Activated CD8-positive, alpha-beta memory T cell treated with anti-CD3 and anti-CD28 coated beads, Interleukin-2, amount 50 U/mL, for 24 hours (primary cell): ENCODE results near the gene ALDH2.
"Not testable (repeated sequence)": the region's sequence is repeated elsewhere in the genome, so short reads cannot be mapped to it uniquely, and the experiment has no call there.

Source experiments
- DNase-seq: peaks from one replicate; pipeline ENCODE4 v3.0.0-alpha.2; 2020; ENCODE audit errors: extremely low read depth

ALDH2 gene

DNA sequence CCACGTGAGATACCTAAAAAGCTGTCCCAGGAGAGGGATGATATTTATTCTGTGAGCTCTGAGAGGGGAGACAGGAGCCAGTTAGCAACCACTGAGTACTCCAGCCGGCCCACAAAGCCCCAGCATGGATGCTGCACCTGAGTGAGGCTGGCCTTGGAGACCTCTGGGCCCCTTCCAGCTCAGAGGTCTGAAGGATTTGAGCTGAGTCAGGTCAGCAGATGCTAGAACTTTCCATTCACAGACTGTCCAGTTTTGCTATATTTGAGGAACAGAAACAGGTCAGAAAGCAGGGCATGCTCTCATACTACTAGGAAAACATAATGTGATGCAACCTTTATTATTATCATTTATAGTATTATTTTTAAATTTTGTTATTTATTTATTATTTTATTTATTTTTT is 60.3 kb downstream of the ALDH2 start:
- DNase-seq, result no peak

DNA sequence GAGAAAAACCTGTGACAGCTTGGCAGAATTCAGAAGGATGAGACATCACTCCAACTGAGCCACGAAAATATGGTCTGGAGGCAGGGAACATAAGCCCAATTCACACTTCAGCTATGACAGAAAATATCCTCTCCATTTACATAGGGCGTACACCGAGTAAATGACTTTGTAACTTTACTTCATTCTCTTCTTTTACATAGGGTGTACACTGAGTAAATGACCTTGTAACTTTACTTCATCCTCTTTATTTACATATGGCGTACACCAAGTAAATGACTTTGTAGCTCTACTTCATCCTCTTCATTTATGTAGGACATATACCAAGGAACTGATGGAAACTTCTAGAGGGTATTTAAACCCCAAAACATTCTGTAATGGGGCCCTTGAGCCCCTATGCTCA is 61.2 kb downstream of the ALDH2 start:
- DNase-seq, result no peak

DNA sequence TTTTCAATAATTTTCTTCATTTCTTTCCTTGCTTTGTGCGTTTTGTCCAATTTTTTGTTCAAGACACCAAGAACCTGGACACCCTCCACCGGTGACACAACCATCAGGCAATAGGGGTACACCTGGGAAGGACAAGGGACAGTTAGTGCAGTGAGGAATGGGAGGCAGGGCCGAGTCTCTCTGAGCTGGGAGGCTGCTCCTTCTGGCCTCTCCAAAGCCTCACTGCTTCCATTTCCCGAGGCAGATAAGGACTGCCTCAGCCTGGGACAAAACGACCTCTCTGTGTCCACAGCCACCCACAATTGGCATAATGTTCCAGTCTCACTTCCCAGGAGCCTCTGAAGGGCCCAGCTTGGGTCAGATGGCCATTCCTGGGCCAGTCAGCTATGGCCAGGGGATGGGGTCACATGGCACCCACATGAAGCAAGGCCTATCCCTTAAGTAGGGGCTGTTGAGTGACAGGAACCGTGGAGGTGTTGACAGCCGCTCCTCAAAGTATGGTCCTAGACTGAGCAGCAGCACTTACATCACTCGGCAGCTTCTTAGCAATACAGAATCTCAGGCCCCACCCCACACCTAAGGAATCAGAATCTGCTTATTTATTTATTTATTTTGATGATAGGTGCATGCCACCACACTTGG is 61.7 kb downstream of the ALDH2 start:
- DNase-seq, result no peak

DNA sequence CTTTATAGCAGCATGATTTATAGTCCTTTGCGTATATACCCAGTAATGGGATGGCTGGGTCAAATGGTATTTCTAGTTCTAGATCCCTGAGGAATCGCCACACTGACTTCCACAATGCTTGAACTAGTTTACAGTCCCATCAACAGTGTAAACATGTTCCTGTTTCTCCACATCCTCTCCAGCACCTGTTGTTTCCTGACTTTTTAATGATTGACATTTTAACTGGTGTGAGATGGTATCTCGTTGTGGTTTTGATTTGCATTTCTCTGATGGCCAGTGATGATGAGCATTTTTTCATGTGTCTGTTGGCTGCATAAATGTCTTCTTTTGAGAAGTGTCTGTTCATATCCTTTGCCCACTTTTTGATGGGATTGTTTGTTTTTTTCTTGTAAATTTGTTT is 62.9 kb downstream of the ALDH2 start:
- DNase-seq, result not testable (repeated sequence)

DNA sequence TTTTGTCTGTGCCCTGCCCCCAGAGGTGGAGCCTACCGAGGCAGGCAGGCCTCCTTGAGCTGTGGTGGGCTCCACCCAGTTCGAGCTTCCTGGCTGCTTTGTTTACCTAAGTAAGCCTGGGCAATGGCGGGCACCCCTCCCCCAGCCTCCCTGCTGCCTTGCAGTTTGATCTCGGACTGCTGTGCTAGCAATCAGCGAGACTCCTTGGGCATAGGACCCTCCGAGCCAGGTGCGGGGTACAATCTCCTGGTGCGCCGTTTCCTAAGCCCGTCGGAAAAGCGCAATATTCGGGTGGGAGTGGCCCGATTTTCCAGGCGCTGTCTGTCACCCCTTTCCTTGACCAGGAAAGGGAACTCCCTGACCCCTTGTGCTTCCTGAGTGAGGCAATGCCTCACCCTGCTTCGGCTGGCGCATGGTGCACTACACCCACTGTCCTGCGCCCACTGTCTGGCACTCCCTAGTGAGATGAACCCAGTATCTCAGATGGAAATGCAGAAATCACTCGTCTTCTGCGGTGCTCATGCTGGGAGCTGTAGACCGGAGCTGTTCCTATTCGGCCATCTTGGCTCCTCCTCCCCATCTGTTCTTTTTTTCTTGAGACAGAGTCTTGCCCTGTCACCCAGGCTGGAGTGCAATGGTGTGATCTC is 68.1 kb downstream of the ALDH2 start:
- DNase-seq, result not testable (repeated sequence)

DNA sequence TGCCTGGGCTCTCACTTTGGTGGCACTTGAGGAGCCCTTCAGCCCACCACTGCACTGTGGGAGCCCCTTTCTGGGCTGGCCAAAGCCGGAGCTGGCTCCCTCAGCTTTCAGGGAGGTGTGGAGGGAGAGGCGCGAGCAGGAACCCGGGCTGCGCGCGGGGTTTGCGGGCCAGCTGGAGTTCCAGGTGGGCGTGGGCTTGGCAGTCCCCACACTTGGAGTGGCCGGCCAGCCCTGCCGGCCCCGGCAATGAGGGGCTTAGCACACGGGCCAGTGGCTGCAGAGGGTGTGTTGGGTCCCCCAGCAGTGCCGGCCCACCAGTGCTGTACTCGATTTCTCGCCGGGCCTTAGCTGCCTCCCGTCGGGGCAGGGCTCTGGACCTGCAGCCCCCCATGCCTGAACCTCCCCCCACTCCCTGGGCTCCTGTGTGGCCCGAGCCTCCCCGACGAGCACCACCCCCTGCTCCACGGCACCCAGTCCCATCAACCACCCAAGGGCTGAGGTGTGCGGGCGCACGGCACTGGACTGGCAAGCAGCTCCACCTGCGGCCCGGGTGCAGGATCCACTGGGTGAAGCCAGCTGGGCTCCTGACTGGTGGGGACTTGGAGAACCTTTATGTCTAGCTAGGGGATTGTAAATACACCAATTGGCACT is 68.9 kb downstream of the ALDH2 start:
- not testable (repeated sequence) for DNase-seq

DNA sequence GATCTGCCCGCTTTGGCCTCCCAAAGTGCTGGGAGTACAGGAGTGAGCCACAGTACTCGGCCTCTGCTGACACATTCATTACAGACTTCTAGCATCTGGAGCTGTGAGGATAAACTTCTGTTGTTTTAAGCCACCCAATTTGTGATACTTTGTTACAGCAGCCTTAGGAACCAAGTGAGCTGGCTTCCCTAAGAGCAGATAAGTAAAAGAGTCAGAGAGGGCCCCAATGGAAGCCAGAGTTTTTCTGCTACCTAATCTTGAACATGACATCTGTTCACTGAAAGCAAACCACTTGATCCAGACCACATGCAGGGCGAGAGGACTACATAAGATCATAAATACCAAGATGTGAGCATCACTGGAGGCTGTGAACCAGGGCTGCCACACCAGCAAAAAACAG is 71.6 kb downstream of the ALDH2 start:
- DNase-seq, result no peak

DNA sequence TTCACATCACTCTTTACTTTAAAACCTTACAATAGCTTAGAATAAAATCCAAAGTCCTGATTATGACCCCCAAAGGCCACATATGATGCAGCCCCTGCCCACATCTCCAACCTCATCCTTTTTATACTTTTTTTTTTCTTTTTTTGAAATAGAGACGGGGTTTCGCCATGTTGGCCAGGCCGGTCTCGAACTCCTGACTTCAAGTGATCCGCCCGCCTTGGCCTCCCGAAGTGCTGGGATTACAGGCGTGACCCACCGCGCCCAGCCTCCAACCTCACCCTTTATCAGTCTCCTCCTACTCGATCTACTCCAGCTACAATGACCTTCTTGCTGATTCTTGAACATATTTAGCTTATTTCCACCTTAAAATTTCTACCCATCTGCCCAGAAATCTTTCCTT is 74.1 kb downstream of the ALDH2 start:
- DNase-seq, result no peak

DNA sequence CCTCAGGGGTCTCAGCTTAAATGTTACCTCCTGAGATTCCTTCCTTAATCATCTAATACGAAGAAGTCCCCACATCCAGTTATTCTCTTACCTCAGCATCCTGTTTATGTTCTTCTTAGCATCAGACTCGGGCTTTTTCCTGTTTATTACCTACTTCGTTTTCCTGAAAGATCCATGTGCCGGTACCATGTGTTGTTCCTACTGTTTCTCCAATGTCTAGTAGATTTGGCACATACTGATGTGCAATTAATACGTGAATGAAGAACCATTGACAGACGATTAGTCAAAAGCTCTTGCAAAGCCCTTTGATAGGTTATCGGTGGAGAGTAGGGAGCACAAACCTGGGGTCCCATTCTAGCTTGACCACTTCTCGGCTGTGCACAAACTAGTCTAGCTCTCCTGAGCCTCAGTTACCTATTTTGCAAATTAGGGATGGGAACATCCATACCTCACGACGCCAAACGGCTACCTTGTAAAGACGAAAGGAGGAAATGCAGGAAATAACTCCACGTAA is 74.6 kb downstream of the ALDH2 start:
- no peak for DNase-seq

DNA sequence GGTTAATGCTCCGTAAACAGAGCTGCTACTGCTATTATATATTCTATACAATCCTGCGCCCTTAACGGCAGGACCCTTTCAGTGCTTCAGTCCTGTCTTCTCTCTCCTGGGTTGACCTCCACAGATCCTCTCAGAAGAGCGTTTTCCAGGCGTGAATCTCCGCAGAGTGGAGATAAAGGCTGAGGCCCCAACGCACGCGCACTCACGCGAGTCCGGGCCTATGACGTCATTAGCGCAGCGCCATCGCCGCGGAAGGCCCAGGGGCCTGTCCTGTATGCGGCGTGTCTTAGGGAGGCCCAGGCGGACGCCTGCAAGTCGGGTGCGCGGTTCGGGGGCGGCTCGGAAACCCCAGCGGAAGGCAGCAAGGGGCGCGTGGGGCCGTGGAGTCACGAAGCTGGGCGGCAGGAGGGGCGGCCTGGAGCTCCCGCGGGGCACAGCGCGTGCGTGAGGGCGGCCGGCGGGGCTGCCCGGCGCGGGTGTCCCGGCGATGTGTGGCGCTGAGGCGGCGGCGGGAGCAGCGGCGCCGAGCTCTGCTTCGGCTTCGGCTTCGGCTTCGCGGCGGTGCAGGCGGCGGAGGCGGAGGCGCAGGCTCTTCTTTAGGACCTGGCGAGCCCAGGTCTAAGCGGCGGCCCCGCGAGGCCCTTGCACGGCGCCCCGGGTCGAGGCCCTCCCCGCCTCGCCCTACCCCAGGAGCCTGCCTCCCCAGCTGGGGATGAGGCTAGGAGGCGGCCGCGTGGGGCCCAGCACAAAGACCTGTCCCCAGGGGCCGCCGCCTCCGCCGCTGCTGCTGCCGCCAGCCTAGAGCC is 75.2 kb downstream of the ALDH2 start, which contains the start of gene MAPKAPK5:
Gene MAPKAPK5 (plus strand): TSS at position 479 of the 806 bp plus-strand sequence. CDS start 506 bp downstream, outside the sequence.
- DNase-seq, result peak; percentile 94

DNA sequence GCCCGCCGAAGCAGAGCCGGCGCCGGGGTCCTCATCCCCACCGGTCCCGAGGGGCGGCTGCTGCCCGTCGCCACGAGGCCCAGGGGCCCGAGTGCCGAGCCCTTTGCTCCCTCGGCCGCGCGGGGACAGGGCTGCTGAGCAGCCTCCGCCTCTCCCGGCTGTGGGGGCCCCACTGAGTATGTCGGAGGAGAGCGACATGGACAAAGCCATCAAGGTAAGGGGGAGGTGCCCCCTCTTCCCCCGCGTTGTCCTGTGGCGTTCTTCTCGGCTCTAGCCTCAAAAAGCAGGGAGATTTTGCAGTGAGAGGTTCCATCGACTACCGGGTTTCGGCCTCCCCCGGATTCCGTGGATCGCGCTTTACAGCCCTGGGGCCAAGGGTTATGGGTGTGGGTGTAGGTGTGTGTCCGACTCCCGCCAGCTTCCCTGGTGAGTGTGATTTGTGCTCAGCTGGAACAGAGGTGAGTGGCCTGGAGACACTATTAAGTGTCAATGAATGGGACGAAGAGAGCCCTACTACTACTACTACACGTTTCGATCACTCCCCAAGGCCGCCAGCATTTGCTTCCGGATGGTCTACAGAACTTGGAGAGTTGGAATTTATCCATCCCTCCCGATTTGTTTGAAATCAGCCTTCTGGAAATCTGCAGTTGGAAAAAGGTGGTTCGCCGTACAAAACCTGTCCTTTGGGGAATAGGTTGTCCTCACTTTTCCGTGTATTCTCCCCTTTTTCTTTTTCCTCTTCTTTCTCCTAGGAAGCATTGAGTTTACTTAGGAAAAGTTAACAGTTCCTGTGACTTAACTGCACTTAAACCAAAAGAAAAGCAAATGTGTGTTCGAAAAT is 76.0 kb downstream of the ALDH2 start:
- no peak for DNase-seq

DNA sequence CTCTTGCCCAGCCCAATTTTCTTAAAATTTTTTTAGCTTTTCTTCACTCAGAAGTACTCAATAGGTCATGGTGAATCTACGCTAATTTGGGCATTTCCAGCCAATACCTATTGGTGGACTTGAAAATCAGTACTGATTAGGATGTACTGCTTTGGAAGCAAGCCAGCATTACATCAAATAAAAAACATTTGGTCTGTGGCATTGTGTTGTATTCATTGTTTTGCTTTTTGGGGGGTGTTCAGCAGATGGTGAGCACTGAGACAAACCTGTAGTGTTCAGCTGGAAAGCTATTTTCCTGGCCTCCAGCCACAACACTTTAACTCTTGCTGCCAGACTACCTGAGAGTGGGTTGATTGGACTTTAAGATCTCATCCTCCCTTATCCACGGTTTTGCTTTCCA is 79.3 kb downstream of the ALDH2 start:
- DNase-seq, result no peak

DNA sequence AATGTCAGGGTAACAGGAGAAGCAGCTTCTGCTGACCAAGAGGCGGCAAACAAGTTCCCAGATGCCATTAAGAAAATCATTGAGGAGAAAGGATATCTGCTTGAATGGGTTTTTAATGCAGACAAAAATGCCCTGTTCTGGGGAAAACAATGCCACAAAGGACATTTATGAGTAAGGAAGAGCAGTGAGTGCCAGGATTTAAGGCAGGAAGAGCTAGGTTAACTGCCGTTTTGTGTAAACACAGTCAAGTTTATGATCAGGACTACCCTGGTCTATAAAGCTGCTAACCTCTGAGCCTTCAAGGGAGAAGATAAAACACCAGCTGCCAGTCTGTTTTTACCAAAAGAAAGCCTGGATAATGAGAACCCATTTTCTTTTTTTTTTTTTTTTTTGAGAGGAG is 83.8 kb downstream of the ALDH2 start:
- no peak for DNase-seq

DNA sequence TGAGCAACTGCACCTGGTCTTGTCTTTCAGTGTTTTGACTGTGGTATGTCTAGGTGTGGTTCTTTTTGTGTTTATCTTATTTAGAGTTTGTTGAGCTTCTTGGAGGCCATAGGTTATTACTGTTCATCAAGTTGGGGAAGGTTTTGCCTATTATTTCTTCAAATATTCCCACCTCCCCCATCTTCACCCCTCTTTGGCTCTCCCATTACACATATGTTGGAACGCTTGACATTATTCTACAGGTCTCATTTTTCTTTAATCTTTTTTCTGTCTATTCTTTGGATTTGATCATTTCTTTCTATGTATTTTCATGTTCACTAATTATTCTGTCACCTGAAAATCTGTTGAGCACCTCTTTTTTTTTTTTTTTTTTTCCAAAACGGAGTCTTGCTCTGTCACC is 91.5 kb downstream of the ALDH2 start:
- no peak for DNase-seq

DNA sequence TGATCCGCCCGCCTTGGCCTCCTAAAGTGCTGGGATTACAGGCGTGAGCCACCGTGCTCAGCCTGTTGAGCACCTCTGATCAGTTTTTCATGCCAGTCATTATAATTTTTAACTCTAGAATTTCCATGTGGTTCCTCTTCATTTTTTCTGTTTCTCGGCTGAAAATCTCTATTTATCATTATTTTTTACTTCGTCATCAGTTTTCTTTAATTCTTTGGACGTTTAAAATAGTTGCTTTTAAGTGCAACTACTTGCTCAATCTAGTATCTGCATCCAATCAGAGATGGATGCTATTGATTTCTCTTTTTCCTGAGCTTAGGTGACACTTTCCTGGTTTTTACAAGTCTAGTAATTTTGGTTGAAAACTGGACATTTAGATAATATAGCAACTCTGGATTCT is 92.0 kb downstream of the ALDH2 start:
- DNase-seq, result no peak

DNA sequence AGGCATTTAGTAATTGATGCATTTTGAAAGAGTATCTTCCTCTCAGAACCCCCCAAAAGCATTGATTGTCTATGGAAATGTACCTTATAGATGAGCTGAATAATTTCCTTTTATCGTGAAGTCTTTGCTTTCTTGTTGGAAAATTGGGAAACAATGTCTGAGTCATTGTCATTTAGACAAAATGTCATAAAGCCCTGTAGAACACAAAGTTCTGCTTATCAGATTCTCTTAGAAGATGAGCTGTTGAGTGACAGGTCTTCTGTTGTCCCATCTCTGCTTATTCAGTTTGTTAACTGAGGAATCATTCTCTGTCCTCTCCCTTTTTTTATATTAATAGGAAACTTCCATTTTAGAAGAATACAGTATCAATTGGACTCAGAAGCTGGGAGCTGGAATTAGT is 98.2 kb downstream of the ALDH2 start:
- no peak for DNase-seq
